B cell (primary cell): ENCODE results near the gene PDLIM1. TPM values are rescaled to one million over a fixed set of nuclear protein-coding genes. Genes with fewer than 3 reads are reported as not detected.

Experiments
- ATAC-seq: fragments of 200-7000 bp; cut with Tn5 transposase; one replicate; pipeline ENCODE4 v1.10.0; 2021; ENCODE audit warnings: low read depth, mild to moderate bottlenecking, moderate number of reproducible peaks, moderate library complexity
- CTCF ChIA-PET: fragments of 350-600 bp; sonication (Branson Sonifier 250); formaldehyde crosslinking; loops from one replicate; lab custom pipeline; 2021; ENCODE audit warnings: antibody characterized with exemption, inconsistent platforms; lab: Charles Lee
- POLR2A ChIA-PET: fragments of 350-600 bp; sonication (Branson Sonifier 250); formaldehyde crosslinking; loops from one replicate; lab custom pipeline; 2021; ENCODE audit warnings: antibody characterized with exemption; lab: Charles Lee
- DNase-seq: peaks from one replicate; pipeline ENCODE4 v3.0.0; 2013
- H2AFZ ChIP-seq: 2 replicates; pipeline ENCODE4 v1.6.1; 2012; ENCODE audit warnings: mild to moderate bottlenecking, low read depth, low read length; ENCODE audit not compliant: insufficient read depth, poor library complexity, severe bottlenecking
- H3K27ac ChIP-seq, 2 donors: 1 replicate in 1 of 2; 2 replicates in 1 of 2; pipeline ENCODE4 v1.5.1; 2012 to 2013; ENCODE audit warnings: low read length in 2 of 2, mild to moderate bottlenecking in 2 of 2, moderate library complexity in 1 of 2
- H3K27me3 ChIP-seq, 4 experiments: fragments of 200-600 bp in 1 of 4; sonication (generic) in 1 of 4; replicated peaks in 1 of 4; 1 replicate in 2 of 4; 2 replicates in 2 of 4; pipeline versions ENCODE4 v1.6.1 to v1.7.0; 2013 to 2016; ENCODE audit warnings: low read length in 3 of 4, mild to moderate bottlenecking in 2 of 4, mixed read lengths in 1 of 4, moderate library complexity in 1 of 4; ENCODE audit not compliant: insufficient read depth in 4 of 4, control insufficient read depth in 3 of 4; ENCODE audit errors: control extremely low read depth in 1 of 4
- H3K36me3 ChIP-seq, 2 experiments: replicated peaks in 1 of 2; 1 replicate in 1 of 2; 2 replicates in 1 of 2; pipeline versions ENCODE4 v1.6.1 to v1.7.1; 2013; ENCODE audit warnings: low read length in 1 of 2; ENCODE audit not compliant: insufficient read depth in 2 of 2, control insufficient read depth in 1 of 2; ENCODE audit errors: control extremely low read depth in 1 of 2, extremely low read depth in 1 of 2
- H3K4me1 ChIP-seq, 2 donors: fragments of 200-600 bp in 1 of 2; sonication (generic) in 1 of 2; 1 replicate in 1 of 2; 2 replicates in 1 of 2; pipeline versions ENCODE4 v1.5.1 to v1.6.1; 2013 to 2017; ENCODE audit warnings: low read length in 2 of 2; ENCODE audit not compliant: control insufficient read depth in 2 of 2, insufficient read depth in 2 of 2
- H3K4me2 ChIP-seq: replicated peaks from 2 replicates; pipeline ENCODE3; 2012; ENCODE audit warnings: mild to moderate bottlenecking, low read depth, low read length; ENCODE audit not compliant: poor library complexity, severe bottlenecking
- H3K4me3 ChIP-seq, 5 experiments: fragments of 200-600 bp in 1 of 5; sonication (generic) in 1 of 5; 1 replicate in 3 of 5; 2 replicates in 2 of 5; pipeline versions ENCODE4 v1.5.1 to v1.7.0; 2011 to 2016; ENCODE audit warnings: low read length in 4 of 5, mild to moderate bottlenecking in 4 of 5, low read depth in 2 of 5, control low read depth in 1 of 5, moderate library complexity in 1 of 5; ENCODE audit not compliant: insufficient read depth in 1 of 5; ENCODE audit errors: control extremely low read depth in 1 of 5, extremely low read depth in 1 of 5
- H3K79me2 ChIP-seq: fragments of 200-600 bp; sonication (generic); one replicate; pipeline ENCODE4 v1.6.0; 2016; ENCODE audit warnings: low read length; ENCODE audit not compliant: control insufficient read depth, insufficient read depth
- H3K9ac ChIP-seq: fragments of 200-600 bp; sonication (generic); 2 replicates; pipeline ENCODE4 v1.6.1; 2017; ENCODE audit warnings: mild to moderate bottlenecking, low read length, moderate library complexity
- H3K9me3 ChIP-seq, 3 donors: one replicate each; pipeline versions ENCODE4 v1.6.1 to v1.7.1; 2013; ENCODE audit warnings: low read length in 2 of 3; ENCODE audit not compliant: control insufficient read depth in 2 of 3, insufficient read depth in 1 of 3; ENCODE audit errors: control extremely low read depth in 1 of 3
- H4K20me1 ChIP-seq: 2 replicates; pipeline ENCODE4 v1.6.0; 2012; ENCODE audit warnings: mild to moderate bottlenecking, low read length; ENCODE audit not compliant: insufficient read depth, control insufficient read depth, poor library complexity, severe bottlenecking
- H3K27ac Mint-ChIP-seq: one replicate; pipeline ENCODE4 v1.8.0; 2021; ENCODE audit warnings: mixed read lengths
- H3K27me3 Mint-ChIP-seq: one replicate; pipeline ENCODE4 v1.8.0; 2021; ENCODE audit warnings: mixed read lengths
- H3K4me1 Mint-ChIP-seq: one replicate; pipeline ENCODE4 v1.8.0; 2021; ENCODE audit warnings: mixed read lengths
- H3K4me3 Mint-ChIP-seq: one replicate; pipeline ENCODE4 v1.8.0; 2021; ENCODE audit warnings: mixed read lengths
- H3K9me3 Mint-ChIP-seq: one replicate; pipeline ENCODE4 v1.8.0; 2022; ENCODE audit warnings: mixed read lengths; ENCODE audit not compliant: insufficient read depth
- EZH2 ChIP-seq: IDR thresholded peaks from 2 replicates; pipeline ENCODE4 v1.6.1; 2012; ENCODE audit warnings: borderline replicate concordance, low read depth, mild to moderate bottlenecking, moderate library complexity, low read length; ENCODE audit not compliant: insufficient read depth, poor library complexity, severe bottlenecking
- WGBS: methylation state at CpG from one replicate; pipeline ENCODE4 v1.1.5; 2013; ENCODE audit warnings: missing lambda C conversion rate; ENCODE audit not compliant: insufficient coverage; 5-methylcytosine and 5-hydroxymethylcytosine counted together
- intact Hi-C: fragments of 100-400 bp; cut with micrococcal nuclease; formaldehyde crosslinking; loops from one replicate; pipeline ENCODE4 v1.10.0; 2022
- polyA plus RNA-seq: library from polyadenylated mRNA; depleted of rRNA; stranded (reverse); fragments of >200 nt; gene quantifications from 2 replicates; pipeline ENCODE4 v1.2.3, GENCODE V29; 2012
- total RNA-seq, 2 donors: library from RNA; stranded (reverse); fragments of 120-200 nt in 1 of 2; gene quantifications; 1 replicate in 1 of 2; 2 replicates in 1 of 2; pipeline versions ENCODE4 v1.2.3 to v1.2.4, GENCODE V29; 2013 to 2022
- TF ChIP-seq, protein P1 (sequence below): fragments of 200-600 bp; IDR thresholded peaks from one replicate; pipeline ENCODE4 v1.8.0; 2022; ENCODE audit warnings: antibody characterized with exemption, mild to moderate bottlenecking

PDLIM1 gene
- total and polyA plus RNA-seq, 2 donors (not counting 1 experiment from before 2014, with no cell fraction given), result 123 to 135 TPM

DNA sequence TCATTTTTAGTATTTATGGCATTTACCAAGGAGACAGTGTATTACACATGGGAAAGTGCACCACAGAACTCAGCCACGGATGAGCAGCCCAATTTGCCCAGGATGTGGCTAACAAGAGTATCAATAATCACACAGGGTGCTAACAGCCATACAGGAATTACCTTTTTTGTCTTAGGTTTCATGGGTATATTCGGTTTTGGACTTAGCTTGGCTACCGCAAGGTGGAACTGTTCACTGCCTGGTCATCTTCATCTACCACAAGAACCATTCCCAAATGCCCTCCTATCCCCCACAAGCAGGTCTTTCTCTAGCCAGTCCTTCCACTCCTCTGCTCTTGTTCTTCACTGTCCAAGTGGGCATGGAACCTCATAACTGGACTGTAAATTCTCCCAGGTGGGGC lies 6.0 kb downstream of the PDLIM1 start:
- Histone ChIP-seq H3K4me3 (no peak overlapping the region), H3K79me2 (peaks cover 100% of the 10 kb centered on the region), H3K27ac (peak overlapping the region in 1 of 2 donors; percentile 40), H4K20me1 (peaks cover 49% of the 10 kb centered on the region), H3K4me1 (peaks cover 55 to 61% of the 10 kb centered on the region in 2 donors), H3K4me2 (peak overlapping the region; percentile 27), H3K9ac (no peak overlapping the region), H3K36me3 (peaks cover 0 to 11% of the 10 kb centered on the region in 2 experiments), H3K9me3 (no peaks in the 10 kb centered on the region), H3K27me3 (no peaks in the 10 kb centered on the region), H2AFZ (no peak overlapping the region)
- Mint-ChIP-seq H3K9me3 (no peaks in the 10 kb centered on the region), H3K27ac (peak overlapping the region; percentile 17), H3K27me3 (no peaks in the 10 kb centered on the region), H3K4me3 (no peak overlapping the region), H3K4me1 (peaks cover 80% of the 10 kb centered on the region)
- ATAC-seq, result no peak
- intact Hi-C loops, result no loop called here
- WGBS, result 89% methylated on average over 3 of the region's 3 CpGs
- CTCF ChIA-PET, result interaction anchor here (1.4 to 6.3 kb wide), 4 partner anchors 10 to 81 kb away, joined by 3 to 40 read pairs (median 20); no protein-coding TSS in a partner anchor
- POLR2A ChIA-PET, result no interaction called here
- TF ChIP-seq EZH2, result no peak
- TF ChIP-seq, protein P1, sequence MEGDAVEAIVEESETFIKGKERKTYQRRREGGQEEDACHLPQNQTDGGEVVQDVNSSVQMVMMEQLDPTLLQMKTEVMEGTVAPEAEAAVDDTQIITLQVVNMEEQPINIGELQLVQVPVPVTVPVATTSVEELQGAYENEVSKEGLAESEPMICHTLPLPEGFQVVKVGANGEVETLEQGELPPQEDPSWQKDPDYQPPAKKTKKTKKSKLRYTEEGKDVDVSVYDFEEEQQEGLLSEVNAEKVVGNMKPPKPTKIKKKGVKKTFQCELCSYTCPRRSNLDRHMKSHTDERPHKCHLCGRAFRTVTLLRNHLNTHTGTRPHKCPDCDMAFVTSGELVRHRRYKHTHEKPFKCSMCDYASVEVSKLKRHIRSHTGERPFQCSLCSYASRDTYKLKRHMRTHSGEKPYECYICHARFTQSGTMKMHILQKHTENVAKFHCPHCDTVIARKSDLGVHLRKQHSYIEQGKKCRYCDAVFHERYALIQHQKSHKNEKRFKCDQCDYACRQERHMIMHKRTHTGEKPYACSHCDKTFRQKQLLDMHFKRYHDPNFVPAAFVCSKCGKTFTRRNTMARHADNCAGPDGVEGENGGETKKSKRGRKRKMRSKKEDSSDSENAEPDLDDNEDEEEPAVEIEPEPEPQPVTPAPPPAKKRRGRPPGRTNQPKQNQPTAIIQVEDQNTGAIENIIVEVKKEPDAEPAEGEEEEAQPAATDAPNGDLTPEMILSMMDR, result no peak
- DNase-seq, result no peak

DNA sequence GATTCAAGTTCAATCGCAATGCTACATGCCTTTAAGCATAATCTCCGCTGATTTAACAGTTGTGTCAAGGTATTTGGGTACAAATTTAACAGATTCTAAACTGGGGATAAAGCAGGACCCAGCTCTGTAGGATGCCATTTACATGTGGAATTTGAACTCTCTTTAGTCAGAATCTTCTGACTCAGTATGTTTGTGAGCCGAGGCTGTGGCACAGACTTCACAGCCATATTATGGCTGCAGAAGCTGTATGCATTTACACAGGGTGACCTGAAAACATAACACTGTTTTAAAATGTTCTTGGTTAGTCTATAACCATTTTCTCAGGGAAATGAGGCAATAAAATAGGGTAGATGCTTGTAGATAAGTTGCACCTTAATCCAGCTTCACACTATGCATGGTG lies 8.7 kb downstream of the PDLIM1 start:
- Histone ChIP-seq H3K9me3 (no peaks in the 10 kb centered on the region), H3K36me3 (peaks cover 0 to 11% of the 10 kb centered on the region in 2 experiments), H3K27ac (no peak overlapping the region), H3K4me3 (no peak overlapping the region), H3K9ac (no peak overlapping the region), H3K4me2 (no peak overlapping the region), H4K20me1 (peaks cover 51% of the 10 kb centered on the region), H2AFZ (no peak overlapping the region), H3K4me1 (peaks cover 49 to 59% of the 10 kb centered on the region in 2 donors), H3K79me2 (peaks cover 99% of the 10 kb centered on the region), H3K27me3 (no peaks in the 10 kb centered on the region)
- 100% methylated on average over 3 of the region's 3 CpGs for WGBS
- Mint-ChIP-seq H3K27me3 (no peaks in the 10 kb centered on the region), H3K27ac (no peak overlapping the region), H3K9me3 (no peaks in the 10 kb centered on the region), H3K4me3 (no peak overlapping the region), H3K4me1 (peaks cover 81% of the 10 kb centered on the region)
- DNase-seq, result no peak
- ChIA-PET POLR2A (no interaction called here), CTCF (interaction anchor here (1.7 to 3.3 kb wide), 2 partner anchors 35 to 80 kb away, joined by 9 to 15 read pairs; no protein-coding TSS in a partner anchor)
- intact Hi-C loops, result no loop called here
- TF ChIP-seq, protein P1, result no peak
- TF ChIP-seq EZH2, result no peak
- no peak for ATAC-seq
